HEK293 (cell line): ENCODE data around the gene TBL1XR1.
"Not testable (repeated sequence)": the region's sequence is repeated elsewhere in the genome, so short reads cannot be mapped to it uniquely, and the experiment has no call there.

Experiments used
- ZNF274 ChIP-seq, 2 experiments: fragments of 200-500 bp in 1 of 2; fragments of 450-650 bp in 1 of 2; sonication (Bioruptor generic) in 1 of 2; formaldehyde crosslinking in 1 of 2; IDR thresholded peaks; 2 replicates each; pipeline versions ENCODE4 v1.5.1 to v1.6.1; 2014 to 2016; ENCODE audit warnings: borderline replicate concordance in 1 of 2, inconsistent platforms in 1 of 2, low read length in 1 of 2, missing biosample characterization in 1 of 2, missing genetic modification characterization in 1 of 2
- ZNF529 ChIP-seq: fragments of 450-650 bp; formaldehyde crosslinking; IDR thresholded peaks from 2 replicates; pipeline ENCODE4 v1.5.1; 2017; ENCODE audit warnings: missing genetic modification characterization, missing biosample characterization; ENCODE audit not compliant: insufficient replicate concordance
- ZNF639 ChIP-seq: fragments of 450-650 bp; formaldehyde crosslinking; IDR thresholded peaks from 2 replicates; pipeline ENCODE4 v1.5.1; 2016; ENCODE audit warnings: missing biosample characterization, missing genetic modification characterization

GRCh38 chr3:177188325-177188724 lies 9.0 kb downstream of the TBL1XR1 start:
- not testable (repeated sequence) for TF ChIP-seq ZNF639 (tag by site-specific recombination); ZNF529 (tag by site-specific recombination); ZNF274 (IDR thresholded peaks at IDR 0.05; ENCODE audit: low read length); ZNF274 (tag by site-specific recombination; IDR thresholded peaks at IDR 0.05; ENCODE audit: borderline replicate concordance)
